Measurements from ENCODE around the gene KLRD1. TPM values are rescaled to one million over a fixed set of nuclear protein-coding genes. Genes with fewer than 3 reads are reported as not detected.

KLRD1 gene
- total and polyA plus RNA-seq, 2 donors (not counting 1 experiment from before 2014, with no cell fraction given) = 0.06 to 0.17 TPM

- Histone ChIP-seq H2AFZ (ENCODE audit: low read length) (no peak overlapping the region), H3K27me3 (ENCODE audit: control insufficient read depth, insufficient read depth, low read length) (no peaks in the 10 kb centered on the region), H4K20me1 (ENCODE audit: control insufficient read depth, extremely low read depth, insufficient read depth, low read length) (no peaks in the 10 kb centered on the region), H3K9me3 (ENCODE audit: control insufficient read depth, insufficient read depth, low read depth, low read length) (no peaks in the 10 kb centered on the region), H3K36me3 (ENCODE audit: control insufficient read depth, insufficient read depth, low read length) (no peaks in the 10 kb centered on the region), H3K4me2 (ENCODE audit: extremely low read depth, insufficient read depth, low read length) (no peak overlapping the region), H3K9ac (ENCODE audit: insufficient read depth, low read length) (no peak overlapping the region), H3K79me2 (ENCODE audit: control insufficient read depth, insufficient read depth, low read length) (no peaks in the 10 kb centered on the region), H3K27ac (ENCODE audit: insufficient read depth, low read length) (no peak overlapping the region), H3K4me1 (ENCODE audit: control insufficient read depth, extremely low read depth, insufficient read depth, low read length) (peaks cover 9% of the 10 kb centered on the region), H3K4me3 (replicated peaks in 1 of 4; ENCODE audit: control extremely low read depth in 1 of 4, insufficient read depth in 1 of 4, low read depth in 3 of 4, low read length in 4 of 4) (no peak overlapping the region)
- no peak for TF ChIP-seq EZH2 (IDR thresholded peaks at IDR 0.05; ENCODE audit: low read length, missing control alignments)
- TF ChIP-seq, protein P1, sequence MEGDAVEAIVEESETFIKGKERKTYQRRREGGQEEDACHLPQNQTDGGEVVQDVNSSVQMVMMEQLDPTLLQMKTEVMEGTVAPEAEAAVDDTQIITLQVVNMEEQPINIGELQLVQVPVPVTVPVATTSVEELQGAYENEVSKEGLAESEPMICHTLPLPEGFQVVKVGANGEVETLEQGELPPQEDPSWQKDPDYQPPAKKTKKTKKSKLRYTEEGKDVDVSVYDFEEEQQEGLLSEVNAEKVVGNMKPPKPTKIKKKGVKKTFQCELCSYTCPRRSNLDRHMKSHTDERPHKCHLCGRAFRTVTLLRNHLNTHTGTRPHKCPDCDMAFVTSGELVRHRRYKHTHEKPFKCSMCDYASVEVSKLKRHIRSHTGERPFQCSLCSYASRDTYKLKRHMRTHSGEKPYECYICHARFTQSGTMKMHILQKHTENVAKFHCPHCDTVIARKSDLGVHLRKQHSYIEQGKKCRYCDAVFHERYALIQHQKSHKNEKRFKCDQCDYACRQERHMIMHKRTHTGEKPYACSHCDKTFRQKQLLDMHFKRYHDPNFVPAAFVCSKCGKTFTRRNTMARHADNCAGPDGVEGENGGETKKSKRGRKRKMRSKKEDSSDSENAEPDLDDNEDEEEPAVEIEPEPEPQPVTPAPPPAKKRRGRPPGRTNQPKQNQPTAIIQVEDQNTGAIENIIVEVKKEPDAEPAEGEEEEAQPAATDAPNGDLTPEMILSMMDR (conservative IDR thresholded peaks at IDR 0.05 in 1 of 2, IDR thresholded peaks at IDR 0.05 in 1 of 2; ENCODE audit: low read depth in 1 of 2, low read length in 2 of 2) = no peak
- no peak for DNase-seq (ENCODE audit: low read depth in 2 of 2)
These were observed 54.7 kb downstream of the KLRD1 start for GRCh38 chr12:10362325-10362724.

GRCh38 chr12:10362828-10363657, 55.4 kb downstream of the KLRD1 start:
- no peak overlapping the region for H2AFZ ChIP-seq (ENCODE audit: low read length)
- no peak overlapping the region for H3K9ac ChIP-seq (ENCODE audit: insufficient read depth, low read length)
- H3K4me3 ChIP-seq (replicated peaks in 1 of 4; ENCODE audit: control extremely low read depth in 1 of 4, insufficient read depth in 1 of 4, low read depth in 3 of 4, low read length in 4 of 4) = no peak overlapping the region
- no peak overlapping the region for H3K27ac ChIP-seq (ENCODE audit: insufficient read depth, low read length)
- H3K79me2 ChIP-seq (ENCODE audit: control insufficient read depth, insufficient read depth, low read length) = no peaks in the 10 kb centered on the region
- no peaks in the 10 kb centered on the region for H3K36me3 ChIP-seq (ENCODE audit: control insufficient read depth, insufficient read depth, low read length)
- TF ChIP-seq, protein P1 (conservative IDR thresholded peaks at IDR 0.05 in 1 of 2, IDR thresholded peaks at IDR 0.05 in 1 of 2; ENCODE audit: low read depth in 1 of 2, low read length in 2 of 2) = no peak
- TF ChIP-seq EZH2 (IDR thresholded peaks at IDR 0.05; ENCODE audit: low read length, missing control alignments) = no peak
- H3K27me3 ChIP-seq (ENCODE audit: control insufficient read depth, insufficient read depth, low read length) = no peaks in the 10 kb centered on the region
- H3K4me1 ChIP-seq (ENCODE audit: control insufficient read depth, extremely low read depth, insufficient read depth, low read length) = peaks cover 9% of the 10 kb centered on the region
- no peaks in the 10 kb centered on the region for H4K20me1 ChIP-seq (ENCODE audit: control insufficient read depth, extremely low read depth, insufficient read depth, low read length)
- no peak overlapping the region for H3K4me2 ChIP-seq (ENCODE audit: extremely low read depth, insufficient read depth, low read length)
- H3K9me3 ChIP-seq (ENCODE audit: control insufficient read depth, insufficient read depth, low read depth, low read length) = no peaks in the 10 kb centered on the region
- DNase-seq (ENCODE audit: low read depth in 2 of 2) = peak in 1 of 2 donors; percentile 48

DNA sequence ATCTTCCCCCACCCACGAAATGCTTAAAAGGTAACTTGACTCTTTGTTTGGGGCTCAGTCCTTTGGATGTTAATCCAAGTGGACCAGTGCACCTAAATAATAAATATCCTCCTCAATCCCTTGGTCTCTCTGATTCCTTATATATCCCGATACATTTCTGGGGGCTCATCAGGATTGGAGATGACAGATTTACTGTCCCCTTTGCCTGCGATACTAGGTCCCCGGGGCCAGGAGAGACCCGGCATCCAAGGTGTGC, 55.9 kb downstream of the KLRD1 start:
- H3K27me3 ChIP-seq (ENCODE audit: control insufficient read depth, insufficient read depth, low read length) = no peaks in the 10 kb centered on the region
- H2AFZ ChIP-seq (ENCODE audit: low read length) = peak overlapping the region; percentile 100
- H3K79me2 ChIP-seq (ENCODE audit: control insufficient read depth, insufficient read depth, low read length) = no peaks in the 10 kb centered on the region
- H3K9me3 ChIP-seq (ENCODE audit: control insufficient read depth, insufficient read depth, low read depth, low read length) = no peaks in the 10 kb centered on the region
- no peaks in the 10 kb centered on the region for H3K36me3 ChIP-seq (ENCODE audit: control insufficient read depth, insufficient read depth, low read length)
- no peak overlapping the region for H3K27ac ChIP-seq (ENCODE audit: insufficient read depth, low read length)
- H3K4me2 ChIP-seq (ENCODE audit: extremely low read depth, insufficient read depth, low read length) = peak overlapping the region; percentile 85
- H3K4me3 ChIP-seq (replicated peaks in 1 of 4; ENCODE audit: control extremely low read depth in 1 of 4, insufficient read depth in 1 of 4, low read depth in 3 of 4, low read length in 4 of 4) = peak overlapping the region in 2 of 4 experiments; percentile 73 to 88
- DNase-seq (ENCODE audit: low read depth in 2 of 2) = no peak
- H4K20me1 ChIP-seq (ENCODE audit: control insufficient read depth, extremely low read depth, insufficient read depth, low read length) = no peaks in the 10 kb centered on the region
- H3K4me1 ChIP-seq (ENCODE audit: control insufficient read depth, extremely low read depth, insufficient read depth, low read length) = peaks cover 9% of the 10 kb centered on the region
- no peak overlapping the region for H3K9ac ChIP-seq (ENCODE audit: insufficient read depth, low read length)
- no peak for TF ChIP-seq EZH2 (IDR thresholded peaks at IDR 0.05; ENCODE audit: low read length, missing control alignments)
- TF ChIP-seq, protein P1 (conservative IDR thresholded peaks at IDR 0.05 in 1 of 2, IDR thresholded peaks at IDR 0.05 in 1 of 2; ENCODE audit: low read depth in 1 of 2, low read length in 2 of 2) = no peak
